Keratinocyte (primary cell): ENCODE measurements around the gene ATP11A. TPM values are rescaled to one million over a fixed set of nuclear protein-coding genes. Genes with fewer than 3 reads are reported as not detected.
"Not testable (repeated sequence)": the region's sequence is repeated elsewhere in the genome, so short reads cannot be mapped to it uniquely, and the experiment has no call there.

ENCODE experiments used
- DNase-seq: peaks from one replicate; pipeline ENCODE4 v3.0.0-alpha.2; 2011; ENCODE audit warnings: low read depth, missing footprints, low spot score
- FAIRE-seq: peaks from 2 replicates; lab custom pipeline; 2011; peaks lifted over from hg19 to GRCh38; lab: Jason Lieb, UNC
- H2AFZ ChIP-seq: 2 replicates; pipeline ENCODE4 v1.6.0; 2012; ENCODE audit warnings: low read length, control low read depth, inconsistent platforms; ENCODE audit not compliant: control insufficient read depth
- H3K27ac ChIP-seq: 2 replicates; pipeline ENCODE4 v1.5.1; 2011; ENCODE audit warnings: low read length; ENCODE audit not compliant: control insufficient read depth, insufficient read depth
- H3K27me3 ChIP-seq: 3 replicates; pipeline ENCODE4 v1.6.0; 2011; ENCODE audit warnings: low read length; ENCODE audit not compliant: control insufficient read depth, insufficient read depth; ENCODE audit errors: extremely low read depth
- H3K36me3 ChIP-seq, 2 experiments: 2 replicates in 1 of 2; 3 replicates in 1 of 2; pipeline ENCODE4 v1.5.1; 2011; ENCODE audit warnings: low read length in 2 of 2, mild to moderate bottlenecking in 1 of 2; ENCODE audit not compliant: control insufficient read depth in 2 of 2, insufficient read depth in 2 of 2; ENCODE audit errors: extremely low read depth in 1 of 2
- H3K4me1 ChIP-seq: 3 replicates; pipeline ENCODE4 v1.5.1; 2011; ENCODE audit warnings: low read length; ENCODE audit not compliant: control insufficient read depth, insufficient read depth; ENCODE audit errors: extremely low read depth
- H3K4me2 ChIP-seq: 3 replicates; pipeline ENCODE4 v1.6.0; 2011; ENCODE audit warnings: low read depth, low read length; ENCODE audit not compliant: control insufficient read depth, insufficient read depth; ENCODE audit errors: extremely low read depth
- H3K4me3 ChIP-seq, 3 experiments: fragments of 200-600 bp in 1 of 3; sonication (generic) in 1 of 3; 2 replicates in 2 of 3; 3 replicates in 1 of 3; pipeline ENCODE4 v1.5.1; 2011 to 2016; ENCODE audit warnings: low read length in 3 of 3, mild to moderate bottlenecking in 3 of 3, control low read depth in 2 of 3, inconsistent platforms in 1 of 3, low read depth in 1 of 3, mixed read lengths in 1 of 3, mixed run types in 1 of 3, moderate library complexity in 1 of 3; ENCODE audit not compliant: control insufficient read depth in 2 of 3, insufficient read depth in 2 of 3; ENCODE audit errors: extremely low read depth in 1 of 3
- H3K79me2 ChIP-seq: 2 replicates; pipeline ENCODE4 v1.6.0; 2012; ENCODE audit warnings: low read length; ENCODE audit not compliant: control insufficient read depth, insufficient read depth
- H3K9ac ChIP-seq: 3 replicates; pipeline ENCODE4 v1.6.0; 2011; ENCODE audit warnings: low read length; ENCODE audit not compliant: control insufficient read depth, insufficient read depth; ENCODE audit errors: extremely low read depth
- H3K9me1 ChIP-seq: 3 replicates; pipeline ENCODE4 v1.6.0; 2011; ENCODE audit warnings: low read length; ENCODE audit not compliant: control insufficient read depth, insufficient read depth; ENCODE audit errors: extremely low read depth
- H3K9me3 ChIP-seq: 2 replicates; pipeline ENCODE4 v1.5.1; 2012; ENCODE audit warnings: low read depth, low read length; ENCODE audit not compliant: control insufficient read depth
- H4K20me1 ChIP-seq: 3 replicates; pipeline ENCODE4 v1.6.0; 2011; ENCODE audit warnings: low read length; ENCODE audit not compliant: control insufficient read depth, insufficient read depth; ENCODE audit errors: extremely low read depth
- CTCF ChIP-seq, 3 experiments: IDR thresholded peaks in 1 of 3; conservative IDR thresholded peaks in 1 of 3; optimal IDR thresholded peaks in 1 of 3; 2 replicates in 2 of 3; 3 replicates in 1 of 3; pipeline versions ENCODE3 to v1.5.1; 2011; ENCODE audit warnings: low read length in 3 of 3, mild to moderate bottlenecking in 3 of 3, moderate library complexity in 2 of 3, control low read depth in 1 of 3, inconsistent platforms in 1 of 3; ENCODE audit not compliant: insufficient read depth in 2 of 3; ENCODE audit errors: extremely low read depth in 1 of 3
- EZH2 ChIP-seq: IDR thresholded peaks from one replicate; pipeline ENCODE4 v1.6.1; 2012; ENCODE audit warnings: inconsistent platforms, mild to moderate bottlenecking, low read length, moderate library complexity
- dilution Hi-C: fragments of 300-500 bp; cut with MboI; formaldehyde crosslinking; loops from one replicate; pipeline ENCODE4 v1.7.0; 2020; ENCODE audit warnings: low sequenced_read_pairs; ENCODE audit not compliant: extremely low pct_ligation_motif_present
- polyA plus RNA-seq, 5 experiments: library from polyadenylated mRNA; depleted of rRNA in 3 of 5; stranded (reverse) in 3 of 5; stranded (forward) in 1 of 5; unstranded in 1 of 5; fragments of >200 nt; gene quantifications; 1 replicate in 1 of 5; 2 replicates in 3 of 5; 3 replicates in 1 of 5; pipeline versions ENCODE4 v1.2.1 to v1.2.3, GENCODE V29; 2011 to 2012; ENCODE audit warnings: missing spikeins in 2 of 5, low read depth in 1 of 5, low replicate concordance in 1 of 5

The ATP11A gene
- polyA plus RNA-seq, 1 donor (not counting 4 experiments of a cell fraction or from before 2014, with no cell fraction given), result 4.3 TPM

GRCh38 chr13:112675366-112675756, 14.5 kb upstream of the ATP11A start:
- Histone ChIP-seq H3K36me3 (no peaks in the 10 kb centered on the region), H2AFZ (no peak overlapping the region), H3K27ac (no peak overlapping the region), H3K9ac (no peak overlapping the region), H3K4me2 (no peak overlapping the region), H3K9me3 (no peaks in the 10 kb centered on the region), H3K79me2 (no peaks in the 10 kb centered on the region), H3K9me1 (no peaks in the 10 kb centered on the region), H3K4me1 (no peaks in the 10 kb centered on the region), H3K27me3 (peaks cover 14% of the 10 kb centered on the region), H3K4me3 (no peak overlapping the region), H4K20me1 (no peaks in the 10 kb centered on the region)
- FAIRE-seq, result no peak
- TF ChIP-seq EZH2 (no peak), CTCF (optimal IDR thresholded peaks at IDR 0.05 in 1 of 3, IDR thresholded peaks at IDR 0.05 in 1 of 3, conservative IDR thresholded peaks at IDR 0.05 in 1 of 3; ENCODE audit: extremely low read depth in 1 of 3, insufficient read depth in 2 of 3, low read length in 3 of 3) (no peak)
- DNase-seq, result no peak
- dilution Hi-C loops, result no loop called here

- H3K9me3 ChIP-seq, FAIRE-seq, H3K4me1 ChIP-seq, DNase-seq, dilution Hi-C loops, H3K9me1 ChIP-seq, H3K4me2 ChIP-seq, H3K36me3 ChIP-seq, H3K4me3 ChIP-seq, H3K27ac ChIP-seq, H3K9ac ChIP-seq, H4K20me1 ChIP-seq, H2AFZ ChIP-seq, H3K79me2 ChIP-seq: not testable (repeated sequence)
- H3K27me3 ChIP-seq, result peaks cover 14% of the 10 kb centered on the region
These were observed 12.3 kb upstream of the ATP11A start for GRCh38 chr13:112677421-112677962.

- no peak overlapping the region for H3K4me3 ChIP-seq
- DNase-seq, result no peak
- peaks cover 7% of the 10 kb centered on the region for H3K27me3 ChIP-seq
- no peaks in the 10 kb centered on the region for H3K4me1 ChIP-seq
- FAIRE-seq, result no peak
- H3K36me3 ChIP-seq, result no peaks in the 10 kb centered on the region
- no peak overlapping the region for H3K9ac ChIP-seq
- no peaks in the 10 kb centered on the region for H3K9me1 ChIP-seq
- H4K20me1 ChIP-seq, result no peaks in the 10 kb centered on the region
- no peaks in the 10 kb centered on the region for H3K79me2 ChIP-seq
- dilution Hi-C loops, result no loop called here
- H3K9me3 ChIP-seq, result no peaks in the 10 kb centered on the region
- TF ChIP-seq EZH2, result no peak
- TF ChIP-seq CTCF (optimal IDR thresholded peaks at IDR 0.05 in 1 of 3, IDR thresholded peaks at IDR 0.05 in 1 of 3, conservative IDR thresholded peaks at IDR 0.05 in 1 of 3; ENCODE audit: extremely low read depth in 1 of 3, insufficient read depth in 2 of 3, low read length in 3 of 3), result no peak
- no peak overlapping the region for H3K27ac ChIP-seq
- H2AFZ ChIP-seq, result no peak overlapping the region
- H3K4me2 ChIP-seq, result no peak overlapping the region
These were observed 10.5 kb upstream of the ATP11A start for GRCh38 chr13:112679381-112679780.
